ENCODE results near the gene ATAD5. TPM values are rescaled to one million over a fixed set of nuclear protein-coding genes. Genes with fewer than 3 reads are reported as not detected.

ATAD5 gene
- total and polyA plus RNA-seq, 2 of the 13 experiments (the other 11 are each of a cell fraction or from before 2014, with no cell fraction given) = 1.8 to 10.7 TPM

- TF ChIP-seq PREB (CRISPR knock-in tag; IDR thresholded peaks at IDR 0.05) (no peak), MATR3 (CRISPR knock-in tag; IDR thresholded peaks at IDR 0.05) (no peak), ZNF713 (CRISPR knock-in tag; IDR thresholded peaks at IDR 0.05) (no peak), ZNF776 (CRISPR knock-in tag; IDR thresholded peaks at IDR 0.05) (0 out of 2 replicates have a peak, but pooled peaks have one; percentile 77), TFE3 (CRISPR knock-in tag; IDR thresholded peaks at IDR 0.05) (no peak; the same call in 1 of the 2 replicates), ZNF691 (CRISPR knock-in tag; IDR thresholded peaks at IDR 0.05; ENCODE audit: borderline replicate concordance, low read depth) (no peak), LBX2 (CRISPR knock-in tag; IDR thresholded peaks at IDR 0.05; ENCODE audit: borderline replicate concordance) (no peak), ETV6 (CRISPR knock-in tag; conservative IDR thresholded peaks at IDR 0.05) (0 out of 2 replicates have a peak, but pooled peaks have one; percentile 46), ZSCAN29 (CRISPR knock-in tag; conservative IDR thresholded peaks at IDR 0.05) (0 out of 2 replicates have a peak, but pooled peaks have one; percentile 64), TAF15 (IDR thresholded peaks at IDR 0.05; ENCODE audit: low read depth, low read length, poor library complexity, severe bottlenecking) (no peak), FOXA1 (IDR thresholded peaks at IDR 0.05) (no peak), FOXA1 (CRISPR knock-in tag; IDR thresholded peaks at IDR 0.05) (peak; percentile 59), BRCA1 (CRISPR knock-in tag; IDR thresholded peaks at IDR 0.05) (peak; percentile 40; the same call in 1 of the 2 replicates), NFKB2 (CRISPR knock-in tag; IDR thresholded peaks at IDR 0.05; ENCODE audit: borderline replicate concordance) (peak; percentile 80; the same call in 1 of the 2 replicates), MAF1 (CRISPR knock-in tag; IDR thresholded peaks at IDR 0.05; ENCODE audit: borderline replicate concordance) (peak; percentile 82; the same call in 1 of the 2 replicates), ZBTB49 (CRISPR knock-in tag; IDR thresholded peaks at IDR 0.05; ENCODE audit: borderline replicate concordance) (no peak), E2F2 (CRISPR knock-in tag; IDR thresholded peaks at IDR 0.05; ENCODE audit: borderline replicate concordance) (peak; percentile 94; the same call in 1 of the 2 replicates), DBP (CRISPR knock-in tag; IDR thresholded peaks at IDR 0.05; ENCODE audit: not compliant biosample characterization) (no peak), NKX3-1 (CRISPR knock-in tag; IDR thresholded peaks at IDR 0.05) (0 out of 2 replicates have a peak, but pooled peaks have one; percentile 82), ARID2 (CRISPR knock-in tag; IDR thresholded peaks at IDR 0.05; ENCODE audit: borderline replicate concordance) (peak; percentile 75; the same call in 1 of the 2 replicates)
Measured at GRCh38 chr17:30831663-30832437, at the start of gene ATAD5 (continued).

Data from HepG2 (cell line).